Measurements from ENCODE around the gene SLC66A2.

The SLC66A2 gene

GRCh38 chr18:79933765-79934164 lies 17.7 kb downstream of the SLC66A2 start:
- no peaks in the 10 kb centered on the region for H3K27me3 ChIP-seq
- peaks cover 28% of the 10 kb centered on the region for H3K36me3 ChIP-seq
- H3K27ac ChIP-seq, result no peak overlapping the region
- peaks cover 17% of the 10 kb centered on the region for H3K9me3 ChIP-seq
- no peaks in the 10 kb centered on the region for H3K4me1 ChIP-seq (ENCODE audit: control insufficient read depth in 1 of 2, insufficient read depth in 1 of 2, low read depth in 1 of 2, low read length in 1 of 2)
- H3K4me3 ChIP-seq (ENCODE audit: low read depth in 1 of 2, low read length in 1 of 2), result no peak overlapping the region
- TF ChIP-seq CTCF (IDR thresholded peaks at IDR 0.05), result no peak

GRCh38 chr18:79932907-79933306 lies 18.5 kb downstream of the SLC66A2 start:
- peaks cover 22% of the 10 kb centered on the region for H3K9me3 ChIP-seq
- no peak for TF ChIP-seq CTCF (IDR thresholded peaks at IDR 0.05)
- H3K27me3 ChIP-seq, result no peaks in the 10 kb centered on the region
- H3K4me3 ChIP-seq (ENCODE audit: low read depth in 1 of 2, low read length in 1 of 2), result no peak overlapping the region
- H3K4me1 ChIP-seq (ENCODE audit: control insufficient read depth in 1 of 2, insufficient read depth in 1 of 2, low read depth in 1 of 2, low read length in 1 of 2), result no peaks in the 10 kb centered on the region
- H3K27ac ChIP-seq, result no peak overlapping the region
- H3K36me3 ChIP-seq, result peaks cover 31% of the 10 kb centered on the region

- H3K36me3 ChIP-seq, result peaks cover 28% of the 10 kb centered on the region
- no peak for TF ChIP-seq CTCF (IDR thresholded peaks at IDR 0.05)
- no peaks in the 10 kb centered on the region for H3K27me3 ChIP-seq
Observed at GRCh38 chr18:79931475-79931874, 20.0 kb downstream of the SLC66A2 start.

GRCh38 chr18:79930020-79930642 lies 21.3 kb downstream of the SLC66A2 start:
- peaks cover 22% of the 10 kb centered on the region for H3K9me3 ChIP-seq
- no peaks in the 10 kb centered on the region for H3K4me1 ChIP-seq (ENCODE audit: control insufficient read depth in 1 of 2, insufficient read depth in 1 of 2, low read depth in 1 of 2, low read length in 1 of 2)
- H3K4me3 ChIP-seq (ENCODE audit: low read depth in 1 of 2, low read length in 1 of 2), result no peak overlapping the region
- peaks cover 23% of the 10 kb centered on the region for H3K36me3 ChIP-seq
- no peak overlapping the region for H3K27ac ChIP-seq
- TF ChIP-seq CTCF (IDR thresholded peaks at IDR 0.05), result no peak
- H3K27me3 ChIP-seq, result no peaks in the 10 kb centered on the region

More at GRCh38 chr18:79931475-79931874, 20.0 kb downstream of the SLC66A2 start:
- Histone ChIP-seq H3K27ac (no peak overlapping the region), H3K9me3 (peaks cover 22% of the 10 kb centered on the region), H3K4me1 (ENCODE audit: control insufficient read depth in 1 of 2, insufficient read depth in 1 of 2, low read depth in 1 of 2, low read length in 1 of 2) (no peaks in the 10 kb centered on the region), H3K4me3 (ENCODE audit: low read depth in 1 of 2, low read length in 1 of 2) (no peak overlapping the region)

GRCh38 chr18:79928563-79928960 lies 22.9 kb downstream of the SLC66A2 start:
- Histone ChIP-seq H3K9me3 (peaks cover 22% of the 10 kb centered on the region), H3K4me3 (ENCODE audit: low read depth in 1 of 2, low read length in 1 of 2) (no peak overlapping the region), H3K27me3 (no peaks in the 10 kb centered on the region), H3K4me1 (ENCODE audit: control insufficient read depth in 1 of 2, insufficient read depth in 1 of 2, low read depth in 1 of 2, low read length in 1 of 2) (no peaks in the 10 kb centered on the region), H3K36me3 (peaks cover 26% of the 10 kb centered on the region), H3K27ac (no peak overlapping the region)
- no peak for TF ChIP-seq CTCF (IDR thresholded peaks at IDR 0.05)
